Gastrocnemius medialis (tissue), 4 donors: ENCODE measurements around the gene ZNF205. TPM values are rescaled to one million over a fixed set of nuclear protein-coding genes. Genes with fewer than 3 reads are reported as not detected.
A peak's percentile ranks its signal among the peaks of the same experiment; 100 is the strongest.

Experiments
- ATAC-seq, 2 donors: fragments of 150-250 bp; one replicate each; pipeline ENCODE4 v1.9.1; 2016
- DNase-seq, 2 donors: peaks; one replicate each; pipeline ENCODE4 v3.0.0-alpha.2; 2019
- H3K27ac ChIP-seq, 4 donors: fragments of 200-600 bp; sonication (generic); 1 replicate in 1 of 4; 2 replicates in 3 of 4; pipeline ENCODE4 v1.5.1; 2016 to 2018; ENCODE audit warnings: mild to moderate bottlenecking in 2 of 4, moderate library complexity in 1 of 4
- H3K27me3 ChIP-seq, 3 donors: fragments of 200-600 bp; sonication (generic) in 2 of 3; 1 replicate in 1 of 3; 2 replicates in 2 of 3; pipeline versions ENCODE4 v1.5.1 to v1.6.0; 2016 to 2019; ENCODE audit warnings: mild to moderate bottlenecking in 1 of 3, moderate library complexity in 1 of 3
- H3K36me3 ChIP-seq, 2 donors: fragments of 200-600 bp; sonication (generic) in 1 of 2; one replicate each; pipeline ENCODE4 v1.5.1; 2017 to 2018
- H3K4me1 ChIP-seq, 2 donors: fragments of 200-600 bp; sonication (generic) in 1 of 2; one replicate each; pipeline ENCODE4 v1.5.1; 2016 to 2017; ENCODE audit warnings: mild to moderate bottlenecking in 2 of 2
- H3K4me3 ChIP-seq, 4 donors: fragments of 200-600 bp; sonication (generic) in 3 of 4; 1 replicate in 1 of 4; 2 replicates in 3 of 4; pipeline ENCODE4 v1.5.1; 2016 to 2019; ENCODE audit warnings: mild to moderate bottlenecking in 2 of 4
- H3K9me3 ChIP-seq, 3 donors: fragments of 200-600 bp; sonication (generic) in 2 of 3; 1 replicate in 1 of 3; 2 replicates in 2 of 3; pipeline ENCODE4 v1.5.1; 2016 to 2019
- CTCF ChIP-seq, 5 experiments: fragments of 450-650 bp in 3 of 5; fragments of 200-600 bp in 2 of 5; sonication (generic) in 2 of 5; IDR thresholded peaks in 4 of 5; conservative IDR thresholded peaks in 1 of 5; 1 replicate in 4 of 5; 2 replicates in 1 of 5; pipeline ENCODE4 v1.5.1; 2016 to 2019; ENCODE audit warnings: antibody characterized with exemption in 5 of 5, mild to moderate bottlenecking in 3 of 5, moderate library complexity in 3 of 5
- POLR2A ChIP-seq, 2 donors: fragments of 450-650 bp; IDR thresholded peaks; one replicate each; pipeline ENCODE4 v1.6.1; 2017; ENCODE audit warnings: antibody characterized with exemption in 2 of 2, mild to moderate bottlenecking in 2 of 2, moderate library complexity in 2 of 2
- in situ Hi-C, 4 donors: fragments of 200-750 bp; cut with MboI; loops; one replicate each; pipeline versions ENCODE4 v1.15.0 to v1.8.0; 2017; ENCODE audit warnings: low sequenced_read_pairs in 4 of 4
- intact Hi-C: fragments of 100-400 bp; cut with DNase I; formaldehyde crosslinking; loops from one replicate; pipeline ENCODE4 v1.15.1; 2023; ENCODE audit warnings: low total_unique reads
- total RNA-seq, 4 donors: library from RNA; depleted of rRNA; stranded (reverse); fragments of >200 nt; gene quantifications; one replicate each; pipeline versions ENCODE4 v1.1.0 to v1.2.3, GENCODE V29; 2016

Gene ZNF205
- total RNA-seq, 4 donors from 2014 or later: 4.8 to 10.8 (median 6.1) TPM

GRCh38 chr16:3101841-3102470 lies 10.4 kb upstream of the ZNF205 start:
- no peak overlapping the region for H3K4me3 ChIP-seq
- intact Hi-C loops (no loop called here), in situ Hi-C loops (no loop called here)
- peak in 1 of 2 donors; percentile 19 for ATAC-seq
- no peaks in the 10 kb centered on the region for H3K9me3 ChIP-seq
- no peaks in the 10 kb centered on the region for H3K36me3 ChIP-seq
- no peak for TF ChIP-seq POLR2A (IDR thresholded peaks at IDR 0.05)
- TF ChIP-seq CTCF (IDR thresholded peaks at IDR 0.05 in 4 of 5, conservative IDR thresholded peaks at IDR 0.05 in 1 of 5): no peak
- peak overlapping the region; percentile 5 to 70 (median 56) for H3K27ac ChIP-seq
- DNase-seq: peak in 1 of 2 donors; percentile 39
- H3K27me3 ChIP-seq: no peaks in the 10 kb centered on the region
- peaks cover 17 to 18% of the 10 kb centered on the region in 2 donors for H3K4me1 ChIP-seq

- Histone ChIP-seq H3K27ac (peak overlapping the region; percentile 71 to 89 (median 82)), H3K4me3 (peak overlapping the region; percentile 68 to 78 (median 75)), H3K9me3 (no peaks in the 10 kb centered on the region), H3K27me3 (no peaks in the 10 kb centered on the region), H3K36me3 (no peaks in the 10 kb centered on the region), H3K4me1 (peaks cover 11 to 12% of the 10 kb centered on the region in 2 donors)
- TF ChIP-seq POLR2A (IDR thresholded peaks at IDR 0.05) (peak in 1 of 2 donors; percentile 28), CTCF (IDR thresholded peaks at IDR 0.05 in 4 of 5, conservative IDR thresholded peaks at IDR 0.05 in 1 of 5) (no peak)
- DNase-seq: peak; percentile 83
- in situ Hi-C loops: no loop called here
- ATAC-seq: peak; percentile 91 to 96
- intact Hi-C loops: loop anchor here (1.0 to 2.0 kb wide), 3 partner anchors 18 to 47 kb away; no protein-coding TSS in a partner anchor
Observed at GRCh38 chr16:3106205-3106928, 6.0 kb upstream of the ZNF205 start.

- Histone ChIP-seq H3K4me1 (peaks cover 10 to 12% of the 10 kb centered on the region in 2 donors), H3K36me3 (peaks cover 0 to 4% of the 10 kb centered on the region in 2 donors), H3K27me3 (no peaks in the 10 kb centered on the region), H3K4me3 (peak overlapping the region; percentile 63 to 77 (median 69)), H3K27ac (peak overlapping the region; percentile 50 to 66 (median 60)), H3K9me3 (no peaks in the 10 kb centered on the region)
- TF ChIP-seq POLR2A (IDR thresholded peaks at IDR 0.05) (no peak), CTCF (IDR thresholded peaks at IDR 0.05 in 4 of 5, conservative IDR thresholded peaks at IDR 0.05 in 1 of 5) (no peak)
- intact Hi-C loops (no loop called here), in situ Hi-C loops (no loop called here)
- ATAC-seq: no peak
- no peak for DNase-seq
Observed at GRCh38 chr16:3112881-3113574, 642 bp downstream of the ZNF205 start.

GRCh38 chr16:3113765-3114479 lies 1.5 kb downstream of the ZNF205 start:
- Histone ChIP-seq H3K9me3 (no peaks in the 10 kb centered on the region), H3K27ac (no peak overlapping the region), H3K27me3 (no peaks in the 10 kb centered on the region), H3K36me3 (peaks cover 0 to 7% of the 10 kb centered on the region in 2 donors), H3K4me1 (peaks cover 10 to 12% of the 10 kb centered on the region in 2 donors), H3K4me3 (peak overlapping the region in 3 of 4 donors; percentile 64 to 77 (median 74))
- TF ChIP-seq POLR2A (IDR thresholded peaks at IDR 0.05) (no peak), CTCF (IDR thresholded peaks at IDR 0.05 in 4 of 5, conservative IDR thresholded peaks at IDR 0.05 in 1 of 5) (no peak)
- intact Hi-C loops (no loop called here), in situ Hi-C loops (no loop called here)
- ATAC-seq (peak in 1 of 2 donors; percentile 25), DNase-seq (no peak)
